Measurements from ENCODE around the gene MTUS2. TPM values are rescaled to one million over a fixed set of nuclear protein-coding genes. Genes with fewer than 3 reads are reported as not detected.

The MTUS2 gene
- total RNA-seq, 2 donors from 2014 or later: 1.6 to 4.8 TPM

DNA sequence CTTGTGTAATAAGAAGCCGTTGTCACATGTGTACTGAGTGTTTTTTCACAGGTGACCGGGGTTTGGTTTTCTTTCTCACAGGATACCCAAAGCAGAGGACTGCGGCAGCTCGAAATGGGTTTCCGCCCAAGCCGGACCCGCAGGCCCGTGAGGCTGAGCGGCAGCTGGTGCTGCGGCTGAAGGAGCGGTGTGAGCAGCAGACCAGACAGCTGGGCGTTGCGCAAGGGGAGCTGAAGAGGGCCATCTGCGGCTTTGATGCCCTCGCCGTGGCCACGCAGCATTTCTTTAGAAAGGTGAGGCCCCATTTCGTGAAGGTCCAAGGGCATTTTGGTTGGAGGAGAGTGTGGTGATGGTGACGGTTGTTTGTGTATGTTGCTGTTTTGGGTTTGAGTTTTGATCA lies 539.0 kb downstream of the MTUS2 start:
- Histone ChIP-seq H3K9me3 (no peaks in the 10 kb centered on the region), H3K27me3 (replicated peaks; ENCODE audit: insufficient read depth) (no peaks in the 10 kb centered on the region), H3K4me1 (replicated peaks) (no peaks in the 10 kb centered on the region), H3K4me3 (no peak overlapping the region), H3K27ac (no peak overlapping the region), H3K36me3 (no peaks in the 10 kb centered on the region)
- intact Hi-C loops (cut with DNase I): no loop called here
- TF ChIP-seq POLR2AphosphoS5 (IDR thresholded peaks at IDR 0.05) (no peak), POLR2A (IDR thresholded peaks at IDR 0.05) (no peak)
- TF ChIP-seq, protein P1, sequence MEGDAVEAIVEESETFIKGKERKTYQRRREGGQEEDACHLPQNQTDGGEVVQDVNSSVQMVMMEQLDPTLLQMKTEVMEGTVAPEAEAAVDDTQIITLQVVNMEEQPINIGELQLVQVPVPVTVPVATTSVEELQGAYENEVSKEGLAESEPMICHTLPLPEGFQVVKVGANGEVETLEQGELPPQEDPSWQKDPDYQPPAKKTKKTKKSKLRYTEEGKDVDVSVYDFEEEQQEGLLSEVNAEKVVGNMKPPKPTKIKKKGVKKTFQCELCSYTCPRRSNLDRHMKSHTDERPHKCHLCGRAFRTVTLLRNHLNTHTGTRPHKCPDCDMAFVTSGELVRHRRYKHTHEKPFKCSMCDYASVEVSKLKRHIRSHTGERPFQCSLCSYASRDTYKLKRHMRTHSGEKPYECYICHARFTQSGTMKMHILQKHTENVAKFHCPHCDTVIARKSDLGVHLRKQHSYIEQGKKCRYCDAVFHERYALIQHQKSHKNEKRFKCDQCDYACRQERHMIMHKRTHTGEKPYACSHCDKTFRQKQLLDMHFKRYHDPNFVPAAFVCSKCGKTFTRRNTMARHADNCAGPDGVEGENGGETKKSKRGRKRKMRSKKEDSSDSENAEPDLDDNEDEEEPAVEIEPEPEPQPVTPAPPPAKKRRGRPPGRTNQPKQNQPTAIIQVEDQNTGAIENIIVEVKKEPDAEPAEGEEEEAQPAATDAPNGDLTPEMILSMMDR (IDR thresholded peaks at IDR 0.05): no peak
- 91% methylated on average over 19 of the region's 19 CpGs for WGBS
- DNase-seq (ENCODE audit: low spot score): no peak

DNA sequence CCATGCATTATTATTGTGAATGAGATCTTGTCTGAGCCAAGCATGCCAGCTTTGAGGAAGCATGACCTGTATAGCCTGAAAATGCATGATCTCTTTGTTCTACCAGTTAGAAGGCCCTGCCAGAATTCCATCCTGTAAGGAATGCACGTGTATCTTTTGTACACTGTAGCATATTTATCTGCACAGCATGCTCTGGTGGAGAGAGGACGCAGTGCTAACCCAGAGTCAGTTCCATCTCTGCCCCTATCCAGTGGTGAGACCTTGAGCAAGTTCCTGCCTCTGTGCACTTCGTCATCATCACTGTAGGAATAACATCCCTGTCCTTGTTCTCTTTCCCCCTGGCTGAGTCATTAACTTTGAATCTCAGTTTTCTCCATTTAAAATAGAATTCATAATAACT lies 541.6 kb downstream of the MTUS2 start:
- DNase-seq (ENCODE audit: low spot score): no peak
- Histone ChIP-seq H3K27me3 (replicated peaks; ENCODE audit: insufficient read depth) (no peaks in the 10 kb centered on the region), H3K36me3 (no peaks in the 10 kb centered on the region), H3K4me1 (replicated peaks) (no peaks in the 10 kb centered on the region), H3K4me3 (no peak overlapping the region), H3K9me3 (no peaks in the 10 kb centered on the region), H3K27ac (no peak overlapping the region)
- TF ChIP-seq POLR2AphosphoS5 (IDR thresholded peaks at IDR 0.05) (no peak), POLR2A (IDR thresholded peaks at IDR 0.05) (no peak)
- TF ChIP-seq, protein P1 (IDR thresholded peaks at IDR 0.05): no peak
- WGBS: 65% methylated on average over 3 of the region's 3 CpGs
- intact Hi-C loops (cut with DNase I): no loop called here

DNA sequence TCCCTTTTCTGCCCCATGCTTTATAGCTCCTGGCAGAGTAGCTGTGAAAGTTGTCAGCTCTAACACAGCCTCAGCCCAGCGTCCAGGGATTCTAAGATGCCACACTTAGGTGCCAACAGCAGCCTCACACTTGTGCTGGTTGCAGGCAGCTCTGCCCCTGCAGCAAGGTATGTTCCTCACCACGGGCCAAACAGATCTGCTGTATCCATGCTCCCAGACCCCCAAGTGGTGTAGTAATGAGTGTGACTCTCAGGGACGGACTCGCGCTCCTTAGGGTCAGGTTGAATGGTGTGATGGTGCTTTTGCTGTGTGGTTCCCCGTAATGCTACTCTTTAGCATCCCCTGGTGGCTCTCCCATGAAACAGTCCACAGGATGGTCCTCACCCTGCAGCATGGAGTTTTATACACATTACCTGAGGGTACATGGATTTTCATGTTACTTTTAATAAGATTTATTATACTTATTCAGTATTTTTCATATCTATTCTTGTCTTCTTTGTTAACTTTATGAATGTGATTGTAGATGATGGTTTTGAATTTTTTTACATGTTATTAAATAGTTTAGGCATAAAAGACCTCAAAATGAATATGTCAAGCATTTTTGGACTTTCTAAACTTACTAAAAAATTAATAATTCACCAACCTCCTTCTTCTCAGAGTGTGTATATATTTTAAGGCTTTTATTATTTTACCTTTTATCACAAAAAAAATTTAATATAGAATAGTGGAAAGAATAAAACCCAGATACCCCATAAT lies 542.9 kb downstream of the MTUS2 start:
- intact Hi-C loops (cut with DNase I): no loop called here
- H3K36me3 ChIP-seq: no peaks in the 10 kb centered on the region
- no peak overlapping the region for H3K27ac ChIP-seq
- no peaks in the 10 kb centered on the region for H3K9me3 ChIP-seq
- no peaks in the 10 kb centered on the region for H3K27me3 ChIP-seq (replicated peaks; ENCODE audit: insufficient read depth)
- TF ChIP-seq, protein P1 (IDR thresholded peaks at IDR 0.05): peak; percentile 31 to 68 (median 52)
- no peak for TF ChIP-seq POLR2AphosphoS5 (IDR thresholded peaks at IDR 0.05)
- no peak for DNase-seq (ENCODE audit: low spot score)
- WGBS: 11% methylated on average over 6 of the region's 6 CpGs
- no peaks in the 10 kb centered on the region for H3K4me1 ChIP-seq (replicated peaks)
- H3K4me3 ChIP-seq: no peak overlapping the region

DNA sequence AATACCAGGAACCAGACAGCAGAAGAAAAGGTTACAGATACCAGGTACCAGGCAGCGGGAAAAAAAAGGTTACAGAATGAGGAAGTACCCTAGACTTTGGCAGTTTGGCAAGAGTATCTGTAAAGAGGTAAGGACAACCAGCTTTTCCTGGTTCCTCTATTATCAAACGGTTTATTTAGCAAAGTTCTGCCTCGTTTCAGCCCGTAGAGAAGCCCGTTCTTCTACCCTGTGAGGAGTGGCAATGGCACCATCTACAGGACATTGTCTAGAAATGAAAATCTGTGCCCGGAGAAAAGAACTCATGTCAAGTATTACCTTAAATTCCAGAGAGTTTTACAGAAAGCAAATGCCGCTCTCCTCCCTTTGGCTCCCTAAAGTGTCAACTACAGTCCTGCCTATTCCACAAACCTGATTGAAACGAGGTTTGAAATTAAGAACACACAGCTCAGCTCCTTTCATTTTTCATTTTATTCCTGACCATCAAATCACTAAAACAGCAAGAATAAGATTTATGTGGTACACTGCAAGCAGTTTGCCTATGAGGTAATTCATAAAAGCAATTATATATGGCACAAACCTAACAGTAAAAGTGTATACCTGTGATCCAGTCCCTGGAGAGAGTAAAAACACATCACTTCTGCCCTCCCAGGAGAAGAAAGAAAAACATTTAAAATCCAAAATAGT lies 549.1 kb downstream of the MTUS2 start:
- intact Hi-C loops (cut with DNase I): no loop called here
- Histone ChIP-seq H3K36me3 (no peaks in the 10 kb centered on the region), H3K4me3 (no peak overlapping the region), H3K9me3 (no peaks in the 10 kb centered on the region), H3K27me3 (replicated peaks; ENCODE audit: insufficient read depth) (no peaks in the 10 kb centered on the region), H3K4me1 (replicated peaks) (no peaks in the 10 kb centered on the region), H3K27ac (no peak overlapping the region)
- 2% methylated on average over 8 of the region's 8 CpGs for WGBS
- peak; percentile 9 for DNase-seq (ENCODE audit: low spot score)
- TF ChIP-seq POLR2AphosphoS5 (IDR thresholded peaks at IDR 0.05) (no peak), POLR2A (IDR thresholded peaks at IDR 0.05) (no peak)
- TF ChIP-seq, protein P1 (IDR thresholded peaks at IDR 0.05): peak in 3 of 4 experiments; percentile 35 to 49 (median 46)
